GM19395 (cell line): ENCODE data around the gene PRKAG2.

Experiments
- ATAC-seq: cut with Tn5 transposase; IDR thresholded peaks from one replicate; pipeline ENCODE4 v1.9.1; 2021; ENCODE audit warnings: mild to moderate bottlenecking, moderate library complexity; ENCODE audit not compliant: unreplicated experiment

Gene PRKAG2

GRCh38 chr7:151732834-151733592 is 143.9 kb downstream of the PRKAG2 start:
- no peak for ATAC-seq

GRCh38 chr7:151732292-151732691 is 144.6 kb downstream of the PRKAG2 start:
- no peak for ATAC-seq

- ATAC-seq = no peak
Observed at GRCh38 chr7:151731022-151731441, 145.9 kb downstream of the PRKAG2 start.

GRCh38 chr7:151730591-151730990 is 146.3 kb downstream of the PRKAG2 start:
- no peak for ATAC-seq

GRCh38 chr7:151729521-151729921 is 147.4 kb downstream of the PRKAG2 start:
- ATAC-seq = no peak

GRCh38 chr7:151728746-151729145 is 148.2 kb downstream of the PRKAG2 start:
- no peak for ATAC-seq

GRCh38 chr7:151728286-151728660 is 148.6 kb downstream of the PRKAG2 start:
- no peak for ATAC-seq

- no peak for ATAC-seq
Observed at GRCh38 chr7:151727579-151728285, 149.2 kb downstream of the PRKAG2 start.

GRCh38 chr7:151726652-151727578 is 150.0 kb downstream of the PRKAG2 start:
- ATAC-seq = no peak

GRCh38 chr7:151725844-151726651 is 150.9 kb downstream of the PRKAG2 start:
- no peak for ATAC-seq

- no peak for ATAC-seq
Observed at GRCh38 chr7:151724920-151725584, 151.9 kb downstream of the PRKAG2 start.

GRCh38 chr7:151724250-151724915 is 152.5 kb downstream of the PRKAG2 start:
- ATAC-seq = no peak

- ATAC-seq = no peak
Observed at GRCh38 chr7:151723321-151723720, 153.6 kb downstream of the PRKAG2 start.

GRCh38 chr7:151722533-151722932 is 154.4 kb downstream of the PRKAG2 start:
- ATAC-seq = no peak

- no peak for ATAC-seq
Observed at GRCh38 chr7:151721694-151722093, 155.2 kb downstream of the PRKAG2 start.

GRCh38 chr7:151721236-151721635 is 155.7 kb downstream of the PRKAG2 start:
- ATAC-seq = no peak

GRCh38 chr7:151720280-151720679 is 156.6 kb downstream of the PRKAG2 start:
- no peak for ATAC-seq

GRCh38 chr7:151719897-151720242 is 157.0 kb downstream of the PRKAG2 start:
- ATAC-seq = no peak
